Measurements from ENCODE around the gene INPP4B.
A peak's percentile ranks its signal among the peaks of the same experiment; 100 is the strongest.
"Not testable (repeated sequence)": the region's sequence is repeated elsewhere in the genome, so short reads cannot be mapped to it uniquely, and the experiment has no call there.

Gene INPP4B

DNA sequence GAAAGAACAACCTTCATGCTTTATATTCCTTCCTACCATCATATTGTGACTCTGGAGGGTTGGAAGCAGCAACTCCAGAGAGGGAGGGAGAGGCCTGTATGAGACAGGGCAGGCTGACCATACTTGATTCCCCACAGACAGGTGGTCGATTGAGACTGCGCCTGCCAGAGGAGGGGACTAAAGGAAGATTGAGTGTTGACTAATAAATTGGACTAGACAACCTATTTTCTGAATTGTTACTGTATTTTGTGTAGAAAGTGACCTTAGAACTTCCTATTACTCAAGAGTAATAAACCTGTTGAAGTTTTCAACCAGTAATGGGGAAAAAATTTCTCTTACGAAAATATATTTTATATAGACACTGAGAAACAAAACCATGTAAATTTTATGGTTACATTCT is 301.5 kb downstream of the INPP4B start:
- no peak for DNase-seq (ENCODE audit: low read depth in 2 of 2)

DNA sequence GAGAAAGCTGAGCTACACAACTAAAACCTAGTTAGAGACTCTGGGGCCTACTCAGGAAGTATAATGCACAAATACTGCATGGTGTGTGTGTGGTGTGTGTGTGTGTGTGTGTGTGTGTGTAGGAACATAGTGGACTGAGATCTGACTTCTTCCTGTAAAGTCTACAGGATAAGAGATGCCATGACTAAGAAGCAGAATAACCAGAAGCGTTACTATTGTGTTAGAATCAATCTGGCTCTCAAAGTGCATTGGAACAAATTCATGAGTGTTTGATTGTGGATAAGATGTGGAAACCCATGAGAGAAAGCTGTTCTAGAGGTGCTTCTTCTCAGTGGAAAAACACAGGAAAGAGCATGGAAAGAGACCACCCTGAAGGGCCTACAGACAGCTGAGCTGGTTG is 302.1 kb downstream of the INPP4B start:
- DNase-seq (ENCODE audit: low read depth in 2 of 2), result no peak

DNA sequence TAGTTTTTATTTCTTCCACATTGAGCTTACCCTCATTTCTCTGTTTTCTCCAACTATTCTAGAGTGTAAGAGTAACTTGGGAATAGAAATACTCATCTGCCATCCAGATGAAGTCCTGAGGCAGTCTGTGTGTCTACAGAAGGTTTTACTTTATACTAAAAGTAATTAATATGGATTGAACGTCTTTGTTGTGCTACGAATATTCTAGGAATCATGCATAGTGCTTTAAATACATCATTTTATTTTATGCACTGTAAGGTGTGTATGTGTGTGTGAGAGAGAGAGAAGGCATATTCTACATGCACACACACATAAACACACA is 305.7 kb downstream of the INPP4B start:
- no peak for DNase-seq (ENCODE audit: low read depth in 2 of 2)

GRCh38 chr4:142539796-142540482 is 306.2 kb downstream of the INPP4B start:
- no peak for DNase-seq (ENCODE audit: low read depth in 2 of 2)

- no peak for DNase-seq (ENCODE audit: low read depth in 2 of 2)
Observed at GRCh38 chr4:142535009-142535408, 311.1 kb downstream of the INPP4B start.

- DNase-seq (ENCODE audit: low read depth in 2 of 2), result no peak
Observed at GRCh38 chr4:142532054-142532453, 314.0 kb downstream of the INPP4B start.

DNA sequence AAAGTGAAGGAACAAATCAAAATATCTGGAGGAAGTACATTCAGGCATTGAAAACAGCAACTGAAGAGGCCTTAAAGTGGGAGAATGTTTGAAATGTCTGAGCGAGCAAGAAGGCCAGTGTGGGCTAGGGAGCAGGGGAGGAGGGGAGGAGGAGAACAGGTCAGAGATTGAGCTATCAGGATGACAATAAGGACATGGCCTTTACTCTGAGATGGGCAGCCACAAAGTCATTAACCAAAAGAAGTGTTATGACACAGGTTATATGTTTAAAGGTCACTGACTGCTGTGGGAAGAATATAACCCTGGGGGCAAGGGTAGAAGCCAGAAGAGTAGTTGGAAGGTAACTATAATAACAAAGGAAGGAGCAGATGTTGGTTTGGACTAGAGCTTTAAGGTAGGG is 315.4 kb downstream of the INPP4B start:
- no peak for DNase-seq (ENCODE audit: low read depth in 2 of 2)

DNA sequence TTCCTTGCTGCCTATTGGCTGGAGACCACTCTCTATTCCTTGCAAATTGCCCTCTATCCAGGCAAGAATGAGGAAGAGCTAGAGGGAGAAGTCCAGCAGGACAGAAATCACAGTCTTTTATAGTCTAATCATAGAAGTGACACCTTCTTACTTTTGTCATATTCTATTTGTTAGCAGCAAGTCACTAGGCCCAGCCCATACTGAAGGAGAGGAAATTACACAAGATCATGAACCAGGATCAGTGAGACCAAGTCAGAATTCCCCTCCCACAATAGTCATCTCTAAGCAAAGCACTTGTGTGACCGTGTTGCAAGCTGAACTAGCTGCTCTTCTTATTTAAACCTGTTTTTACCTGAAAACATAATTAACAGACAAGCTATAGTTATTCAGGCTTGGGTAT is 317.7 kb downstream of the INPP4B start:
- no peak for DNase-seq (ENCODE audit: low read depth in 2 of 2)

GRCh38 chr4:142523111-142523510 is 323.0 kb downstream of the INPP4B start:
- DNase-seq (ENCODE audit: low read depth in 2 of 2), result no peak

- peak in 1 of 2 experiments; percentile 2 for DNase-seq (ENCODE audit: low read depth in 2 of 2)
Observed at GRCh38 chr4:142519342-142519741, 326.8 kb downstream of the INPP4B start.

DNA sequence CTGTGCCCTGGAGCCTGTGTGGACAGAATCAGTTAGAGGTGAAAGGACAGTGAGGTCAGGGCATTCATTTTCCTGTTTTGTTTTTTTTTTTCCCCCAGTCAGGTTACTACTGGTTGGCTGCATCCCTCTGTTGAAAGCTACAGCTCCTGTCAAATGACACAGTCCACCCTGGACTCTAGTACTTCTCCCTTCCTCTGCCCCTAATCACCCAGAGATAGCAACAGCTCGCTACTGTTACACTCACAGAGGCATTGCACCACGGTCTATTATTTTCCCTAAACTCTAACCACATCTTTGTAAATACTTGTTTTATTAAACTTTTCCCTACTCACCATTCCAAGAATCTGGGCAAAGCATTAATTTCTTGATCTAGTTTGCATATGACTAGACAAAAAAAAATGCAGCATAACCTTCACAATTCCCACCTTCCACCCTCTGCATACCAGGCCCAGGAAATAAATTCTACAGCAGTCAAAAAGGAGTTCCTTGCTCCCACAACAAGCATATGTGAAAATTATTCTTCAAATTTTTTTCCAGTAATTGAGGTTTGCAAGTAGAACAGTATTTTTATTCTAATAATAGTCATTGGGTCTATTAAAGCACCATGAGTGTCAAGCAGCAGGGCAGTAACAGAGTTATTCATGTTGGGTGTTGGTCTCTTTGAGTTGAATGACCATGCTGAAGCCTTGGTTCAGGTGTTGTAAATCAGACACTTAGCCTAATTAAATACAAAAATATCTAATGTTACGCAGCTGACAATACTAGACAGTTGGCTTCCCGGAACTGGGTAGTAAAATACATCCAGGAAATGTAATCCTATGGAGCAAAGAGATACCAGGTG is 329.2 kb downstream of the INPP4B start:
- DNase-seq (ENCODE audit: low read depth in 2 of 2), result peak; percentile 60

- no peak for DNase-seq (ENCODE audit: low read depth in 2 of 2)
Observed at GRCh38 chr4:142512161-142512560, 333.9 kb downstream of the INPP4B start.

- no peak for DNase-seq (ENCODE audit: low read depth in 2 of 2)
Observed at GRCh38 chr4:142509881-142510280, 336.2 kb downstream of the INPP4B start.

DNA sequence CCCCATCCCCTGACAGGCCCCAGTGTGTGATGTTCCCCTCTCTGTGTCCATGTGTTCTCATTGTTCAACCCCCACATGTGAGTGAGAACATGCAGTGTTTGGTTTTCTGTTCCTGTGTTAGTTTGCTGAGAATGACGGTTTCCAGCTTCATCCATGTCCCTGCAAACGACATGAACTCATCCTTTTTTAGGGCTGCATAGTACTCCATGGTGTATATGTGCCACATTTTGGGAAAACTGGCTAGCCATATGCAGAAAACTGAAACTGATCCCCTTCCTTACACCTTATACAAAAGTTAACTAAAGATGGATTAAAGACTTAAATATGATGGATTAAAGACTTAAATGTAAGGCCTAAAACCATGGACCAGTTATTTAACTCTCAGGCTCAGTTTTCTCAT is 336.7 kb downstream of the INPP4B start:
- DNase-seq (ENCODE audit: low read depth in 2 of 2), result not testable (repeated sequence)

GRCh38 chr4:142500966-142501365 is 345.1 kb downstream of the INPP4B start:
- no peak for DNase-seq (ENCODE audit: low read depth in 2 of 2)

DNA sequence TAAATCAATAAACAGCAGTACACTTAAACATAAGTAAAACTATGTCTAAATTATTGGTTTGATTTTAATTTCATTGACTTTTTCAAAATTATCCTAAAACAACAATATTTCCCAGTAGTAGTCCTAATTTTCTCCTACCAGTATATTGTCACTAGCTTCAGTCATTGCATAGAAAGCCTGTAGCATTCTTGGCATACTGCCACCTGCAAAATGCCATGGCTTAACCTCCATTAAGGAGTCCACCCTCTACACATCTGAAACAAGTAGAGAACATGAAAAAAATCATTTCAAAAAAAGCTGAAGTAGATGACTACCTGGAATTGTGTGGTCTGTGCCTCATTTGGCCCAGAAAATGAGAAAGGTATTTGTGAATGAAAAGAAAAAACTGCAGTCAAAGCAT is 348.5 kb downstream of the INPP4B start:
- DNase-seq (ENCODE audit: low read depth in 2 of 2), result no peak

DNA sequence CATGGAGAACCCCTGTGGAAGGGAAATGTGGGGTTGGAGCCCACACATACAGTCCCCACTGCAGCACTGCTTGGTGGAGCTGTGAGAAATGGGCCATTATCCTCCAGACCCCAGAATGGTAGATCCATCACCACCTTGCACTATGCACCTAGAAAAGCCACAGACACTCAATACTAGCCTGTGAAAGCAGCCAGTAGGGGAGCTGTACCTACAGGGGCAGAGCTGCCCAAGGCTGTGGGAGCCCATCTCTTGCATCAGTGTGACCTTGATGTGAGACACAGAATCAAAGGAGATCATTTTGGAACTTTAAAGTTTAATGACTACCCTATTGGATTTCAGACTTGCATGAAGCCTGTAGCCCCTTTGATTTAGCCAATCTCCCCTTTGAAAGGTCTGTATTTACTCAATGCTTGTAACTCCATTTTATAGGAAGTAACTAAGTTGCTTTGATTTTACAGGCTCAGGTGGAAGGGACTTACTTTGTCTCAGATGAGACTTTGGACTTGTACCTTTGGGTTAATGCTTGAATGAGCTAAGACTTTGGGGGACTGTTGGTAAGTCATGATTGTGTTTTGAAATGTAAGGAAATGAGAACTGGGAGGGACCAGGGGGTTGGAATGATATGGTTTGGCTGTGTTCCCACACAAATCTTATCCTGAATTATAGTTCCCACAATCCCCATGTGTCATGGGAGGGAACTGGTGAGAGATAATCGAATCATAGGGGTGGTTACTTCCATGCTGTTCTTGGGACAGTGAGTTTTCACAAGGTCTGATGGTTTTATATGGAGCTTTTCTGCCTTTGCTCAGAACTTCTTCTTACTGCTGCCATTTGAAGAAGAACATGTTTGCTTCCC is 352.6 kb downstream of the INPP4B start:
- DNase-seq (ENCODE audit: low read depth in 2 of 2), result peak in 1 of 2 experiments; percentile 3

GRCh38 chr4:142485452-142485851 is 360.6 kb downstream of the INPP4B start:
- no peak for DNase-seq (ENCODE audit: low read depth in 2 of 2)

DNA sequence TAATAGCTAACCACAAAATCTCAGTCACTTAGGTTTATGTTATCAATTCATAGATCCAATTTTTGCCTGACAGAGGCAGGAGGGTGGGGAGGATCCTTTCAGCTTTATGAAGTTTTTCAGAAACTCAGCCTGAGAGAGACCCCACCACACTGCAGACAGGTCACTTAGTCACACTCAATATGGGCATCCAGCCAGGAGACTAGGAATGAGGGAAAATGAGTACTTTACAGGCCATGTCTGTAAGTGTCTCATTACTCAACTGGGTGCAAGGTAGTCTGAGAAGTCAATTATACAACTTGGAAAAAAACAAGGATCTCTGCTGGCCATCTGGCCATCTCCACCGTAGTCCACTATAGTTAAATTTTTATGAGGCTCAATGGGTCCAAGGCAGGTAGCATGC is 365.9 kb downstream of the INPP4B start:
- peak; percentile 5 to 6 for DNase-seq (ENCODE audit: low read depth in 2 of 2)

DNA sequence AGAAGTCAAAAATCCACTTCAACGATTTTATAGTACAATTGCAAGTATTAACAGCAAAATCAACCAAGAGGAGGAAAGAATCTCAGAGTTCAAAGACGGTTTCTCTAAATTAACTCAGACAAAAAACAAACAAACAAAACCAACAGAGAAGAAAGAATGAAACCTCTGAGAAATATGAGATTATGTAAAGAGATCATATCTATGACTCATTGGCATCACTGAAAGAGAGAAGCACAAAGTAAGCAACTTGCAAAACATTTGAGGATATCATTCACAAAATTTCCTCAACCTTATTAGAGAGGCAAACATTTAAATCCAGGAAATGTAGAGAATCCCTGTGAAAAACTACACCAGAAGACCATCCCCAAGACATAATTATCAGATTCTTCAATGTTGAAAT is 370.4 kb downstream of the INPP4B start:
- no peak for DNase-seq (ENCODE audit: low read depth in 2 of 2)

GRCh38 chr4:142474398-142475087 is 371.6 kb downstream of the INPP4B start:
- no peak for DNase-seq (ENCODE audit: low read depth in 2 of 2)

DNA sequence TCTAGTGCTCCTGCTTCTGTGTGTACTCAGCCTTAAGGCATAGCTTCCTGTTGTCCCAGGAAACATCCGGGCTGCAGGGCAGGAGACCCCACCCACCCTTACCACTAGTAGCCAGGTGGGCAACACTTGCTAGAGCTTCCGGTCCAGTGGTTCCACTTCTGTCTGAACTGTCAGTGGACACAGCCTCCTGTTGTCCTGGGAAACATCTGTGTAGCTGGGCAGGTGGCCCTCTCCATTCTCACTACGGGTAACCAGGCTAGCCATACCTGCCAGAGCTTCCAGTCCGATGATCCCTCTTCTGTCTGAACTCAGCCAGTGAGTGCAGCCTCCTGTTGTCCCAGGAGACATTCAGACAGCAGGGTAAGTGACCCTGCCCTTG is 372.2 kb downstream of the INPP4B start:
- no peak for DNase-seq (ENCODE audit: low read depth in 2 of 2)

Measured in fibroblast of skin of left biceps (primary cell).